ENCODE measurements around the gene AGK.

- TF ChIP-seq ATF6 (CRISPR knock-in tag; IDR thresholded peaks at IDR 0.05) (no peak), CTCF (IDR thresholded peaks at IDR 0.05) (no peak), MAX (CRISPR knock-in tag; IDR thresholded peaks at IDR 0.05) (no peak), KAT7 (CRISPR knock-in tag; IDR thresholded peaks at IDR 0.05; ENCODE audit: borderline replicate concordance) (no peak), FOXP1 (CRISPR knock-in tag; IDR thresholded peaks at IDR 0.05; ENCODE audit: borderline replicate concordance) (no peak), ATF3 (CRISPR knock-in tag; conservative IDR thresholded peaks at IDR 0.05) (no peak), MXD4 (CRISPR knock-in tag; IDR thresholded peaks at IDR 0.05; ENCODE audit: borderline replicate concordance) (no peak), TP53 (CRISPR knock-in tag; IDR thresholded peaks at IDR 0.05) (no peak), ZNF219 (CRISPR knock-in tag; IDR thresholded peaks at IDR 0.05; ENCODE audit: borderline replicate concordance) (no peak), E2F4 (CRISPR knock-in tag; IDR thresholded peaks at IDR 0.05; ENCODE audit: borderline replicate concordance, low read depth) (no peak), ETV6 (CRISPR knock-in tag; IDR thresholded peaks at IDR 0.05) (no peak), ELF4 (CRISPR knock-in tag; IDR thresholded peaks at IDR 0.05; ENCODE audit: low read depth) (no peak), GRHL2 (CRISPR knock-in tag; IDR thresholded peaks at IDR 0.05; ENCODE audit: insufficient replicate concordance, severe bottlenecking) (no peak)
Measured at GRCh38 chr7:141700848-141701371, 149.7 kb downstream of the AGK start.
